ENCODE results near the gene MBD5.

GRCh38 chr2:148508878-148509287 lies 488.0 kb downstream of the MBD5 start:
- TF ChIP-seq, protein P1, sequence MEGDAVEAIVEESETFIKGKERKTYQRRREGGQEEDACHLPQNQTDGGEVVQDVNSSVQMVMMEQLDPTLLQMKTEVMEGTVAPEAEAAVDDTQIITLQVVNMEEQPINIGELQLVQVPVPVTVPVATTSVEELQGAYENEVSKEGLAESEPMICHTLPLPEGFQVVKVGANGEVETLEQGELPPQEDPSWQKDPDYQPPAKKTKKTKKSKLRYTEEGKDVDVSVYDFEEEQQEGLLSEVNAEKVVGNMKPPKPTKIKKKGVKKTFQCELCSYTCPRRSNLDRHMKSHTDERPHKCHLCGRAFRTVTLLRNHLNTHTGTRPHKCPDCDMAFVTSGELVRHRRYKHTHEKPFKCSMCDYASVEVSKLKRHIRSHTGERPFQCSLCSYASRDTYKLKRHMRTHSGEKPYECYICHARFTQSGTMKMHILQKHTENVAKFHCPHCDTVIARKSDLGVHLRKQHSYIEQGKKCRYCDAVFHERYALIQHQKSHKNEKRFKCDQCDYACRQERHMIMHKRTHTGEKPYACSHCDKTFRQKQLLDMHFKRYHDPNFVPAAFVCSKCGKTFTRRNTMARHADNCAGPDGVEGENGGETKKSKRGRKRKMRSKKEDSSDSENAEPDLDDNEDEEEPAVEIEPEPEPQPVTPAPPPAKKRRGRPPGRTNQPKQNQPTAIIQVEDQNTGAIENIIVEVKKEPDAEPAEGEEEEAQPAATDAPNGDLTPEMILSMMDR (IDR thresholded peaks at IDR 0.05; ENCODE audit: borderline replicate concordance, extremely low read depth, low read length, poor library complexity, severe bottlenecking): no peak
- TF ChIP-seq EZH2 (IDR thresholded peaks at IDR 0.05; ENCODE audit: borderline replicate concordance, low read depth, low read length, severe bottlenecking): no peak
